ENCODE data around the gene FBXL19. TPM values are rescaled to one million over a fixed set of nuclear protein-coding genes. Genes with fewer than 3 reads are reported as not detected.

Gene FBXL19
- polyA plus RNA-seq, 2 of the 4 experiments (the other 2 are of a cell fraction), result 5.6 to 21.5 TPM

DNA sequence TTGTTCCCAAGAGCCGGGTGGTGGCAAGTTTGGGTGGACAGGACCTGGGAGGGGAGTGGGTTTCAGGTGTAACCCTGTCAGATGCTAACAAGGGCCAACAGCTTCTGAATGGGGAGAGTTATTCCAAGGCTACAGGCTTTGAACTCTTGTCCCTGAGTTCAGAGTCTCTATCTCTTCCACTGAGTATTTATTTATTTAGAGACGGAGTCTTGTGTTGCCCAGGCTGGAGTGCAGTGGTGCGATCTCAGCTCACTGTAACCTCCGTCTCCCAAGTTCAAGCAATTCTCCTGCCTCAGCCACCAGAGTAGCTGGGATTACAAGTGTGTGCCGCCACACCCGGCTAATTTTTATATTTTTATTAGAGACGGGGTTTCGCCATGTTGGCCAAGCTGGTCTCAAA lies 31.6 kb downstream of the FBXL19 start:
- Histone ChIP-seq H3K4me3 (no peak overlapping the region), H3K27ac (no peak overlapping the region), H3K4me2 (no peak overlapping the region), H3K4me1 (peaks cover 35% of the 10 kb centered on the region), H3K9me3 (no peaks in the 10 kb centered on the region)
- TF ChIP-seq ZSCAN20 (CRISPR knock-in tag; IDR thresholded peaks at IDR 0.05) (no peak), HEYL (CRISPR knock-in tag; IDR thresholded peaks at IDR 0.05) (no peak), CBX8 (IDR thresholded peaks at IDR 0.05) (no peak), MYC (IDR thresholded peaks at IDR 0.05; ENCODE audit: borderline replicate concordance, low read length) (no peak), JUN (IDR thresholded peaks at IDR 0.05) (no peak)
- no peak for FAIRE-seq
- DNase-seq (ENCODE audit: low read depth in 1 of 2, low spot score in 1 of 2), result no peak
- no peak for ATAC-seq
- ChIA-PET CTCF (interaction anchor here (0.7 to 8.2 kb wide), 13 partner anchors 8 to 913 kb away, joined by 3 to 78 read pairs (median 7); partner anchors contain the start of genes HSD3B7, ZNF646, ZNF668 and ZNF843), POLR2A (interaction anchor here (2.0 kb wide), 1 partner anchor 119 kb away, joined by 6 read pairs; the partner anchor contains the start of genes ZNF646 and ZNF668)
- 88% methylated on average over 8 of the region's 8 CpGs for WGBS (ENCODE audit: missing lambda C conversion rate)

DNA sequence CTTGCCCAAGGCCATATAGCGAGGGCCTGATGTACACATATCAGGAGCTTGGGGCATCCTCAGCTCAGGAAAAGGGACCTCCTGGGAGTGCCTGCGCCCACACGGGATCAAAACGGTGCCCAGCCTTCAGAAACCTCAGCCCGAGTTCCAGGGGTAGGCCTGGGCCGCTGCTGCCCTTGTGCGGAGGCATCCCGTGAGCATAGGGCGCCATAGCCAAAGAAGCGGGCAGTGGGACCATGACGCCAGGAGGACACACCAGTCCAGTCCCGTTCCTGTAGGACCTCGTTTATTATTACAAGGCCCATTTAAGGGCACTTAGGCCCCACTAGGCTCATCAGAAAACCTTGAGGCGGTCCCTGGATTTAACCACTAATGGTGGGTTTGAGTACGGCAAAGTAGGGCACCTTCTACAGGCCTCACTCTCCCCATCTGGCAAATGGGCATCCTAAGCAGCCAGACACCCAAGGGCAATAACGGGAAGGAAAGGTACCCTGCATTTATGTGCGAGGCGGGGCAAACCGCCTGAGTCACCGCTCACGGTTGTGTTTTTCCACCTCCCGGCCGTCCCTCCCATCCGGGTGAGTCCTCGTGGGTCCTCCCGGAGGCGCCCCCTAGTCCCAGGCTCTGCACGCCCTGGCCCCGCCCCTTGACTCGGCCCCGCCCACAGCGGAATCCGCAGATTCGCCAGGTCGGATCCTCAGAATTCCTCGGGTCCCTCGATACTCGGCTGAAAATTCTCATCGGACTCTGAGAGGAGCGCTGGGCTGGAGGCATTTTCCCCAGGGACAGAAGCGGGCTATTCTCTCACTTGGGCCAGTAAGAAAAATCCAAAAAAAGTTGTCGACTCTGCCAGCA lies 33.5 kb downstream of the FBXL19 start:
- FAIRE-seq (no peak), DNase-seq (ENCODE audit: low read depth in 1 of 2, low spot score in 1 of 2) (peak; percentile 79 to 91), ATAC-seq (peak; percentile 65 to 80)
- 38% methylated on average over 26 of the region's 42 CpGs for WGBS (ENCODE audit: missing lambda C conversion rate)
- Histone ChIP-seq H3K4me3 (peak overlapping the region; percentile 77), H3K4me1 (peaks cover 22% of the 10 kb centered on the region), H3K4me2 (peak overlapping the region; percentile 73), H3K9me3 (no peaks in the 10 kb centered on the region), H3K27ac (peak overlapping the region; percentile 98 to 100)
- ChIA-PET POLR2A (interaction anchor here (0.6 to 1.6 kb wide), 6 partner anchors 14 to 486 kb away, joined by 3 to 5 read pairs (median 4); partner anchors contain the start of genes KAT8, ZNF646, ZNF668 and ZNF843), CTCF (interaction anchor here (0.6 to 8.2 kb wide), 3 partner anchors 15 to 78 kb away, joined by 3 to 78 read pairs (median 3); no protein-coding TSS in a partner anchor)
- no peak for TF ChIP-seq POLR2AphosphoS2 (conservative IDR thresholded peaks at IDR 0.05; ENCODE audit: low read length)
- TF ChIP-seq RAD21 (conservative IDR thresholded peaks at IDR 0.05 in 1 of 2, IDR thresholded peaks at IDR 0.05 in 1 of 2), result no peak
- TF ChIP-seq, protein P1, sequence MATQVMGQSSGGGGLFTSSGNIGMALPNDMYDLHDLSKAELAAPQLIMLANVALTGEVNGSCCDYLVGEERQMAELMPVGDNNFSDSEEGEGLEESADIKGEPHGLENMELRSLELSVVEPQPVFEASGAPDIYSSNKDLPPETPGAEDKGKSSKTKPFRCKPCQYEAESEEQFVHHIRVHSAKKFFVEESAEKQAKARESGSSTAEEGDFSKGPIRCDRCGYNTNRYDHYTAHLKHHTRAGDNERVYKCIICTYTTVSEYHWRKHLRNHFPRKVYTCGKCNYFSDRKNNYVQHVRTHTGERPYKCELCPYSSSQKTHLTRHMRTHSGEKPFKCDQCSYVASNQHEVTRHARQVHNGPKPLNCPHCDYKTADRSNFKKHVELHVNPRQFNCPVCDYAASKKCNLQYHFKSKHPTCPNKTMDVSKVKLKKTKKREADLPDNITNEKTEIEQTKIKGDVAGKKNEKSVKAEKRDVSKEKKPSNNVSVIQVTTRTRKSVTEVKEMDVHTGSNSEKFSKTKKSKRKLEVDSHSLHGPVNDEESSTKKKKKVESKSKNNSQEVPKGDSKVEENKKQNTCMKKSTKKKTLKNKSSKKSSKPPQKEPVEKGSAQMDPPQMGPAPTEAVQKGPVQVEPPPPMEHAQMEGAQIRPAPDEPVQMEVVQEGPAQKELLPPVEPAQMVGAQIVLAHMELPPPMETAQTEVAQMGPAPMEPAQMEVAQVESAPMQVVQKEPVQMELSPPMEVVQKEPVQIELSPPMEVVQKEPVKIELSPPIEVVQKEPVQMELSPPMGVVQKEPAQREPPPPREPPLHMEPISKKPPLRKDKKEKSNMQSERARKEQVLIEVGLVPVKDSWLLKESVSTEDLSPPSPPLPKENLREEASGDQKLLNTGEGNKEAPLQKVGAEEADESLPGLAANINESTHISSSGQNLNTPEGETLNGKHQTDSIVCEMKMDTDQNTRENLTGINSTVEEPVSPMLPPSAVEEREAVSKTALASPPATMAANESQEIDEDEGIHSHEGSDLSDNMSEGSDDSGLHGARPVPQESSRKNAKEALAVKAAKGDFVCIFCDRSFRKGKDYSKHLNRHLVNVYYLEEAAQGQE (IDR thresholded peaks at IDR 0.05), result no peak; the same call in 1 of the 2 replicates
- no peak for TF ChIP-seq ZFP36 (IDR thresholded peaks at IDR 0.05; ENCODE audit: borderline replicate concordance, partially characterized antibody)
- TF ChIP-seq, protein P2, sequence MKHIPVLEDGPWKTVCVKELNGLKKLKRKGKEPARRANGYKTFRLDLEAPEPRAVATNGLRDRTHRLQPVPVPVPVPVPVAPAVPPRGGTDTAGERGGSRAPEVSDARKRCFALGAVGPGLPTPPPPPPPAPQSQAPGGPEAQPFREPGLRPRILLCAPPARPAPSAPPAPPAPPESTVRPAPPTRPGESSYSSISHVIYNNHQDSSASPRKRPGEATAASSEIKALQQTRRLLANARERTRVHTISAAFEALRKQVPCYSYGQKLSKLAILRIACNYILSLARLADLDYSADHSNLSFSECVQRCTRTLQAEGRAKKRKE (CRISPR knock-in tag; IDR thresholded peaks at IDR 0.05; ENCODE audit: low read depth), result no peak
- peak; percentile 97 for TF ChIP-seq CHD4 (IDR thresholded peaks at IDR 0.05; ENCODE audit: borderline replicate concordance)
- TF ChIP-seq HDAC2 (IDR thresholded peaks at IDR 0.05), result peak; percentile 95
- no peak for TF ChIP-seq FOSB (CRISPR knock-in tag; IDR thresholded peaks at IDR 0.05)
- no peak for TF ChIP-seq CHD2 (IDR thresholded peaks at IDR 0.05; ENCODE audit: low read length, partially characterized antibody)
- TF ChIP-seq FOSL2 (IDR thresholded peaks at IDR 0.05), result no peak
- peak; percentile 57 for TF ChIP-seq FOSL2 (CRISPR knock-in tag; IDR thresholded peaks at IDR 0.05)
- TF ChIP-seq CEBPB (IDR thresholded peaks at IDR 0.05), result 0 out of 4 replicates have a peak, but pooled peaks of 1 of the 2 experiments have one; percentile 22
- TF ChIP-seq TP53 (CRISPR knock-in tag; IDR thresholded peaks at IDR 0.05), result peak; percentile 84; the same call in 1 of the 2 replicates
- TF ChIP-seq, protein P3, sequence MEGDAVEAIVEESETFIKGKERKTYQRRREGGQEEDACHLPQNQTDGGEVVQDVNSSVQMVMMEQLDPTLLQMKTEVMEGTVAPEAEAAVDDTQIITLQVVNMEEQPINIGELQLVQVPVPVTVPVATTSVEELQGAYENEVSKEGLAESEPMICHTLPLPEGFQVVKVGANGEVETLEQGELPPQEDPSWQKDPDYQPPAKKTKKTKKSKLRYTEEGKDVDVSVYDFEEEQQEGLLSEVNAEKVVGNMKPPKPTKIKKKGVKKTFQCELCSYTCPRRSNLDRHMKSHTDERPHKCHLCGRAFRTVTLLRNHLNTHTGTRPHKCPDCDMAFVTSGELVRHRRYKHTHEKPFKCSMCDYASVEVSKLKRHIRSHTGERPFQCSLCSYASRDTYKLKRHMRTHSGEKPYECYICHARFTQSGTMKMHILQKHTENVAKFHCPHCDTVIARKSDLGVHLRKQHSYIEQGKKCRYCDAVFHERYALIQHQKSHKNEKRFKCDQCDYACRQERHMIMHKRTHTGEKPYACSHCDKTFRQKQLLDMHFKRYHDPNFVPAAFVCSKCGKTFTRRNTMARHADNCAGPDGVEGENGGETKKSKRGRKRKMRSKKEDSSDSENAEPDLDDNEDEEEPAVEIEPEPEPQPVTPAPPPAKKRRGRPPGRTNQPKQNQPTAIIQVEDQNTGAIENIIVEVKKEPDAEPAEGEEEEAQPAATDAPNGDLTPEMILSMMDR (IDR thresholded peaks at IDR 0.05), result 0 out of 3 replicates have a peak, but pooled peaks have one; percentile 25
- TF ChIP-seq NFE2L2 (conservative IDR thresholded peaks at IDR 0.05; ENCODE audit: low read length), result no peak
- TF ChIP-seq, protein P4, sequence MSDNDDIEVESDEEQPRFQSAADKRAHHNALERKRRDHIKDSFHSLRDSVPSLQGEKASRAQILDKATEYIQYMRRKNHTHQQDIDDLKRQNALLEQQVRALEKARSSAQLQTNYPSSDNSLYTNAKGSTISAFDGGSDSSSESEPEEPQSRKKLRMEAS (IDR thresholded peaks at IDR 0.05), result peak; percentile 48; the same call in 1 of the 2 replicates
- TF ChIP-seq RARB (CRISPR knock-in tag; IDR thresholded peaks at IDR 0.05), result no peak
- no peak for TF ChIP-seq HEYL (CRISPR knock-in tag; IDR thresholded peaks at IDR 0.05)
- TF ChIP-seq NR3C1 (IDR thresholded peaks at IDR 0.05), result no peak
- TF ChIP-seq ZC3H11A (IDR thresholded peaks at IDR 0.05), result no peak
- TF ChIP-seq, protein P5, sequence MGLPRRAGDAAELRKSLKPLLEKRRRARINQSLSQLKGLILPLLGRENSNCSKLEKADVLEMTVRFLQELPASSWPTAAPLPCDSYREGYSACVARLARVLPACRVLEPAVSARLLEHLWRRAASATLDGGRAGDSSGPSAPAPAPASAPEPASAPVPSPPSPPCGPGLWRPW (IDR thresholded peaks at IDR 0.05), result no peak
- no peak for TF ChIP-seq EP300 (IDR thresholded peaks at IDR 0.05)
- TF ChIP-seq KDM1A (IDR thresholded peaks at IDR 0.05; ENCODE audit: low read depth), result peak; percentile 99
- no peak for TF ChIP-seq HOXB5 (CRISPR knock-in tag; IDR thresholded peaks at IDR 0.05)
- no peak for TF ChIP-seq TFCP2L1 (CRISPR knock-in tag; IDR thresholded peaks at IDR 0.05)
- TF ChIP-seq EHF (CRISPR knock-in tag; IDR thresholded peaks at IDR 0.05), result no peak
- TF ChIP-seq ESRRA (IDR thresholded peaks at IDR 0.05; ENCODE audit: borderline replicate concordance, low read length), result peak; percentile 72; the same call in 1 of the 2 replicates

All from A549 (cell line).